ENCODE results near the gene MAGEF1.

MAGEF1 gene

DNA sequence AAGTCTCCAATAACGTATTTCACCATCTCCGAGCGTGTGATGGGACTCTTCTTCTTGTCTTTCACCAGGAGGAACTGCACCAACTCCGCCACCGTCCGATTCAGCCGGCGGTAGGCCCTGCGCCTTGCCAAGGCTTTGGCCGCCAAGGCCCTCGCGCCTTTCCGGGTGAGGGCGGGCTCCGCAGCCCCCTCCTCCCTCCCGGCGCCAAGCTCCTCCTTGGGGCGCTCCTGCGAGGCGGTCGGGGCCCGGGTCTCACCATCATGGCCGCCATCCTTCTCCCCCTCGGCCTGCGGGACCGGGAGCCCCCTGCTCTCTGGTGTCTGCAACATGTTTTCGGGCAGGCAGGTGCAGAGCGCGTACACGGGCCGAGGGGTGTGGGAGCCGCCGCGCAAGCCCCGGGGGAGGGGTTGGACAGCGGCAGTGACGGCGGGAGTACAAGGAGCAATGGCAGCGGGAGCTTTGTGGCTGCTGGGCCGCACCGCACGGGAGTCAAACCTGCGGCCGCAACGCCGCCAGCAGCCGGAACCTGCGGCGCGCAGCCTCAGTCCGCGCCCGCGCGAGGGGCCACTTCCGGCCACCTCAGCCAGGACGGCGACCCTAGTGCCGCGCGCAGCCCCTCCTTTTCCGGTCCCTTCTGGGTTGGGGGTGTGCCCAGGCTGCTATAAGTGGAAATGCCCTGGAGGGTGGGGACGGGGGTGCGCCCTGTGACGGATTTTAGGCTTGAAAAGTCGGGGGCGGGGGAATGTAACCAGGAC lies at the start of gene MAGEF1:
Gene MAGEF1, minus strand, starts transcription at position 572 of the 755 bp plus-strand sequence. Its CDS starts 243 bp downstream, at position 329.
- DNase-seq (ENCODE audit: low spot score), result no peak

DNA sequence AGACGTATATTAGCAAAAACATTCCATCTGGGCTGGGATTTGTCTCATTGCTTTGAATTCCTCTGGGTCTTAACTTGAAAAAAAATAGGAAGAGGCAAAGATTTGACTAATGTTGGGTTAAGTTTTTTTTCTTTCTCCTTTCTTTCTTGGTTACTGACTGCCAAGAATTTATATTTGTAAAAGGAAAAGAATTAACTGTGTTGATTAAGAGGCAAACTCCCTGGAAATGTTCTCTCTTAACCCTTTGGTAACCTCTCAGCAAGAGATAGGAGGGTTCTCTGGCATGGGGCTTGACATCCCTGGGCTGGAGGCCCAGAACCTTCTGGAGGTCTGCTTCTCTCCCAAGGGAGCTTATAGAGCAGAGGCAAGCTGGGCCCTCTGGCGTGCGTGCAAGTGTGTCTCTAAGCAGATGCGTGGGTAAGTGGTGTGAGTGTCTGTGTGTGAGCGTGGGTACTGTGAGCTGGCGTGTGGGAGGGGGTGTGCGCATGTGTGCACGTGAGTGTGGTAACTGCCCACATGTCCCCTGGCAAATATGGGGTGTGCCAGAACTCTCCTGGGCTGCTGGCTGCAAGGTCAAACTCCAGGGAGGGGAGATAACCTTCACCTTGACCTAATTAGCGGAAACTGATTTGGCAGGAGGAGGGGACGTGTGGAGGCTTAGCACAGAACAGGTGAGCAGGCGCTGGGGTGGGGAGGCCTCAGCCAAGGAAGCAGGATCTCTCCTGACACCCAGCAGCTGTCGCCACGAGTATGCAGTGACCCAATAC lies 49.4 kb upstream of the MAGEF1 start:
- DNase-seq (ENCODE audit: low spot score), result no peak

DNA sequence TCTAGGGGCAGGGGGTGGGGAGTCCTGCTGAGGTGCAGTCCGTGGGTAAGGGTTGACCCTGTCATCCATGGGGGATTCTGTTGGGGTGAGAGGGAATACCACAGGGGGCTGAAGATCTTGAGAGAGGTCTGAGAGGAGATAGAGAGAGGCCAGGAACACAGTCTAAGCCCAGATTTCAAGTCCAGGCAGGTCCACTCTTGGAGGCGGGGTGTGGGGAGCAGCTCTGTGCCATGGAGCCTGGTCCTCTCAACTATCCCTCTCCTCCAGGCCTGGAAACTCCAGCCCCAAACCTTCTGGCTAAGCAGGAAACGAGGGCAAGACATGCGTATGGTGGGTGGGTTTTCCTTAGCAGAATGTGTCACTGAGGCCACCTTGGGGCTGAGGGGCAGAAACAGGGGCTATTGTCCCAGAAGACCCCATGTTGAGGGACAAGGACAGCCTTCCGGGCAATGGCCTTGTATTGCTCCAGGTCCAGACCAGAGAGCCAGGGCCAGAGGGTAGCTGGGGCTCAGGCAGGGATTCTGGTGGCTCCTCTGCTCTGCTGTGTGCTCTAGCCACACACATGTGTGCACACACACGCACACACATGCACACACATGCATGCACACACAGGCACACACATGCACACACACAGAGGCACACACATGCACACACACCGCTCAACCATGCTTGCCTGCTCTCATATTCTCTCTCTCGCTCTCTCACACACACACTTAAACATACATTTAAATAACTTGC lies 48.6 kb upstream of the MAGEF1 start:
- DNase-seq (ENCODE audit: low spot score), result no peak

DNA sequence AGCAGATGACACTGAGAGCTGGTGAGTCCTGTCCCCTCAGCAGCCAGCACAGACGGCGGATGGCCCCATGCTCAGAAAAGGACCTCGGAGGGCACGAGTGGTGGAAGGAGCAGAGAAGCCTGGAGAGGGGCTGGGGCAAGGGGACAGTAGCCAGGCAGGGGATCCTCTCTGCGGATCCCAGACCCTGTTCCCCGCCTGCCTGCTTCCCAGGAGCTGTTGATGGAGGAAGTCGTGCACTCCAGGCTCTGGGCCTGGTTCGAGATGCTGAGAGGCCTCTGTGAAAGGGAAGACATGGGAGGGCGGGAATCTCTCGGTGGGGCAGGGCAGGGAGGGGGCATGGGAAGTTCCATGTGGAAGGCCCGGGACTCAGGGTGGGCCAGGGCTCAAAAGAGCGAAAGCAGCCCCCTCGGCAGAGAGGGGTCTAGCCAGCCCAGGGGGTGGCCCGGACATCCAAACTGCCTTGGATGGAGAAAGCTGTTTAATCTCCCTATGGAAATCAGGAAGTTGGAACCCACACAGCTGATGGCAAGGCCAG lies 47.9 kb upstream of the MAGEF1 start:
- DNase-seq (ENCODE audit: low spot score), result no peak

DNA sequence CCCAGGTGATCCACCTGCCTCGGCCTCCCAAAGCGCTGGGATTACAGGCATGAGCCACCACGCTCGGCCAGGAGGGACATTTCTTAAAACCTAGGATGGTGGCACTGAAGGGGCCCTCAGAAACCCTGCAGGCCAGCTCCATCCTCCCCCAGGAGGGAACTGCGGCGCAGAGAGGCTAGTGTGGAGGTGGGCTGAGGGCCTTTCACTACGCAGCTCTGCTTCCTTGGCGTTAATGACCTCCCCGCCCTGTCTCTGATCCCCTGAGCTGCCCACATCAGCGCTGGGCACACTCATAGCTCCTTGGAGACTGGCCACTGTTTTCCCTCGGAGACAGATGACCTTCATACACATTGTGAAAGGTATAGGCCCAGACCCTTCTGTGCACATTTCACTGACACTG lies 46.2 kb upstream of the MAGEF1 start:
- DNase-seq (ENCODE audit: low spot score), result no peak

DNA sequence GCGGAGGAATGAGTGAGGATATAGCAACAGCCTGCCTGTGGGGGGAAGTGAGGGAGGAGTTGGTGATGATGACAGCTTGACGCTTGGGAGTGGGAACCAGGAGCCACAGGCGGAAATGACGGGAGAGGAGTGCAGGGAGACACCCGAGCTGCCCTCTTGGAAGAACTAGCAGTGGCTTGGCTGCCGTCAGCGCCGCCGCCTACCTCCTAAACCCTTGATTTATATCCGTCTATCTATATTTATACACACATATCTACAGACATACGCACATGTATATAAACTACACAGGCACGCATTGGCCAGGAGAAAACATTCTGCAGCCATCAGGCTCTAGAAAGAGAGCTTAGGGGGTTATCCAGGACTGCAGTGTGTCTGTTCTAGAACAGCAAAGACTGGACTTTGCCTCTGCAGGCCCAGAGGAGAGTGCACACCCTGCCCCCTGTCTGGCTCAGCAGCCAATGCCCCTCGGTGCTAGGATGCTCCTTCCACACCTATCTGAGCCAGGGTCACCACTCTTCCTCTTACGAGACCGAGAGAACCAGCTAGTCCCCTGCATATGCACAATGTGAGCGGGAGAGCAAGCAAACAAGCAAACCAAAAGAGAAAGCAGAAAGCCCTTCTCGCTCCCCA lies 45.3 kb upstream of the MAGEF1 start:
- no peak for DNase-seq (ENCODE audit: low spot score)

DNA sequence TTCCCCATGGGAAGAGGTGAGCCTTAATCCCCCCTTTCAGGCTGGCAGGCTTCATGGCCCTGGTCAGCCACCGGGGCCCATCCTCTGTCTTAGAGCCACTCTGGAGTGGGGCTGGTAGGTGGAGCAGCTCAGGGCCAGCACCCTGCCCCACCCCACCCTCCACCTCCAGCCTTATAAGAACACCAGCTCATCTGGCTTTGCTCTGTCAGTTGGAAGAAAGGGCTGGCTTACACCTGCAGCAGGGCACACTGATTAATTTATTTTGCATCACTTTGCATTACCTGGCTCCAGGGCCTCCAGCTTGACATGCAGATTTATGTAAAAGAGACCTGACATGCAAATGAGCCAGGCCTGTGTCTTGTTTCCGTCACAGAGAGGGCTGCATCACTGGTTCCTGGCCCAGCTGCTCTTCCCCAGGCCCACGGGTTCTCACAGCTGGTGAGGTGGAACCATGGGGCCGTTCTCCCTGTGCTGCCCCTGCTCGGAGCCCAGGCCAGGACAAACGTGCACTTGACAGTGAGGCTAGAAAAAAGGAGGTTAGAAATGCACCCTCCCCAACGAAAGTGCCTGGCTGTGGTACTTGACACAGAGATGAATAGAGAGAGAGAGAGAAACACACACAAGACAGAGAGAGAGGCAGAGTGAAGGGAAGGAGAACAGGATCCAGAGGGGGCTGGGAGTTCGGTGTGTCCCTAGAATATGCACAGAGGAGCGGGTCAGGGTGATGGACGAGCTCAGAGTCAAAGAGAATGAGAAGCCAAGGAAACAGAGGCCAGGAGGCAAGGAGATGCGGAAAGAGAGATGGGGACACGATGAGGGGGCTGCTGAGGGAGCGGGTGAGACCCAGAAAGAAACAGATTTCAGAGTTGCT lies 44.5 kb upstream of the MAGEF1 start:
- DNase-seq (ENCODE audit: low spot score), result no peak

GRCh38 chr3:184755315-184755731 lies 43.5 kb upstream of the MAGEF1 start:
- DNase-seq (ENCODE audit: low spot score), result no peak

DNA sequence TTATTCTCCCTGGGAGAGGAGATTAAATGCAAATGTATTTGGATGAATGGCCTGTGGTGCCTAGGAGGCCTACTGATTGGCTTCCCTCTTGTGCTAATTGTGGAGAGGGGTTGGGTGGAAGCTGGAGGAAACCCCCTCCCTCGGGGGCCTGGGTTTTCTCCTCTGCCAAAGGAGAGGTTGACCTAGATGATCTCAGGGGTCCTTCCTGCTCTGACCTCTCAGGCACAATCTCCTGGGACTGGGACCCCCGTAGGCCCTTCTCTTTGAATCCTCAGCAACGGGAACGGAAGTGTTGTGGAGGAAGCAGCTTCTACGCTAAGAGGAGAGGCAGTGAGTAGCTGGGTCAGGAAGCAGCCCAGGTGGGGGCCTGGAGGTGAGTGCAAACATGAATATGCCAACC lies 40.5 kb upstream of the MAGEF1 start:
- no peak for DNase-seq (ENCODE audit: low spot score)

GRCh38 chr3:184751204-184752040 lies 39.6 kb upstream of the MAGEF1 start:
- no peak for DNase-seq (ENCODE audit: low spot score)

DNA sequence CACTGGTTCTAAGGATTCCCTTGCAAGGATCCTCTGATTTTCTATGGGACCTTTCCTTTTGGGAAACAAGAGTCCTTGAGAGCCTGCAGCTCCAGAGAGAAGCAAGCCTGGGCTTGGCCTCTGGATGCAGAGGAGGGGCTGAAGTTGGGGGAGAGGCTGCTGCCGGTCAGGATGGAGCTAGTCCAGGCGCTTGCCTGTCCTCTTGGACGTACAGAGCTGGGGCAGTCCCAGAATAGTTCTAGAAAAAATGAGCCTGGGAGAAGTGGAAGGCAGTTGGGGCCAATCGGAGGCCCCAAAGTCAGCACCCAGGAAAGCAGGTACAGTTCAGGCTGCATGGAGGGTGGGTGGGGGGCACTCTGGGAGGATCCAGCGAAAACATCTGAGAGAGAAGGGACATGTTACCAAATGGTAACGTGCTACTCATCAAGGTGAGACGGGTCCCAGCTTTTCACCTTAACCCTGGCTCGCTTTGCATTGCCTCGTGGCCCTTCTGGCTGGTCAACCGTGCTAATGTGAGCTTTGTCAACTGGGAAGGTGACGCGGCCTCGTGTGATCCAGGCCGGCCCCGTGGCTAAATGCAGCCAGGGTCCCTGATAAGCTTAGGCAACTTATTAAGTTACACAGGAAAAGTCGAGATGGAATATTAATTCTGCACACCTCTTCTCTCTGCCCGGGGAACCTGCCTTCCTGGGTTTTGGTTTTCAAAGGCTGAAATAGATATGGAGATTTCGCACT lies 38.7 kb upstream of the MAGEF1 start:
- no peak for DNase-seq (ENCODE audit: low spot score)

DNA sequence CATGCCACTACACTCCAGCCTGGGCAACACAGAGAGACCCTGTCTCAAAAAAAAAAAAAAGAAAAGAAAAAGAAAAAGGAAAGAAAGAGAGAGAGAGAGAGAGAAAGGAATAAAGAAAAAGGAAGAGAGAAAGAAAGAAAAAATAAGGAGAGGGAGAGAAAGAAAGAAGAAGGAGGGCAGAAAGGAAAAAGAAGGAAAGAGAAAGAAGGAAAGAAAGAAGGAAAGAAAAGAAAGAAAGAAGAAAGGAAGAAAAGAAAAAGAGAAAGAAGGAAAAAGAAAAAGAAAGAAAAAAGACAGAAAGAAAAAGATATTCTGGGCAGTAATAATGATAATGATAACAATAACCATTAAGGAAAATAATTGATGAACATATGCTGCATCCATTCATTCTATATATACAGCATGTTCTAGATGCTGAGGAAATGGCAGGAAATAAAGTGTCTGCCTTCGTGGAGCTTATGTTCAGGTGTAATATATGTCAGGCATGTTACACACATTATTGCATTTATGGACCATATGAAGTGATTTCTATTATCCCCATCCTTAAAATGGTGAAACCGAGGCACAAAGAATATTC lies 37.4 kb upstream of the MAGEF1 start:
- DNase-seq (ENCODE audit: low spot score), result no peak

DNA sequence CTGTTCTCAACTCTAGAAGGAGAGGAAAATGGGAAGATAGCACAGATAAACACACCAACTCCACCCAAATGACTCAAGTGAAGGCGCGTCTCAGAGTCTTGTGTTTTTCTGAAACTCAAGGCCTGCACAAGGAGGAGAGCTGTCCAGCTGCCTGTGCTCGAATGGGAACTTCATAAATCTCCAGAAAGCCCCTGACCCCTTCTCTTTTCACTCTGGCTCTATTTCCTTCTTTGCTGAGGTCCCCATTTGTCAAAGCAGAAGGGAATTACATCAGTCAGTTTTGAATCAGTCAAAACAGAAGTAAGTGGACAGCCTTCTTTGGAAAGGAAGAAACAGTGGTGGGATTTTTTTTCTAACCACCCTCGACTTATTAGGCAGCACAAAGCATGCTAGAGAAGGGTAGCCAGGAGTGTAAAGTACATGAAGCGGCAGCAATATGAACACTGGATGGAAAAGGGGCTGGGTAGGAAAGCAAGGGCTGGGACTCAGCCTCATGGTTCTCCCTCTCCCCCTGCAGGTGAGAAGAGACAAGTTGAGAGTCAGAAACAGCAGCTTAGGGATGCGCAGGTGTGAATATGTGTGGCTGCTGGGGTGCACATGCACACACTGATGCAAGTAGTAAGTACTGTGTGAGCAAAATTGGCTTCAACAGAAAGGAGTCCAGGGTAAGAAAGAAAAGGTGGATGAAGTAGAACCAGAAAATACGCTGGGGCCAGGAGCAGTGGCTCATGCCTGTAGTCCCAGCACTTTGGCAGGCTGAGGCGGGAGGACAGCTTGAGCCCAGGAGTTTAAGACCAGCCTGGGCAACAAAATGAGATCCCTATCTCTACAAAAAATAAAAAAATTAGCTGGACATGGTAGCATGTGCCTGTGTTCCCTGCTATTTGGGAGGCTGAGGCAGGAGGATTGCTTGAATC lies 36.6 kb upstream of the MAGEF1 start:
- no peak for DNase-seq (ENCODE audit: low spot score)

DNA sequence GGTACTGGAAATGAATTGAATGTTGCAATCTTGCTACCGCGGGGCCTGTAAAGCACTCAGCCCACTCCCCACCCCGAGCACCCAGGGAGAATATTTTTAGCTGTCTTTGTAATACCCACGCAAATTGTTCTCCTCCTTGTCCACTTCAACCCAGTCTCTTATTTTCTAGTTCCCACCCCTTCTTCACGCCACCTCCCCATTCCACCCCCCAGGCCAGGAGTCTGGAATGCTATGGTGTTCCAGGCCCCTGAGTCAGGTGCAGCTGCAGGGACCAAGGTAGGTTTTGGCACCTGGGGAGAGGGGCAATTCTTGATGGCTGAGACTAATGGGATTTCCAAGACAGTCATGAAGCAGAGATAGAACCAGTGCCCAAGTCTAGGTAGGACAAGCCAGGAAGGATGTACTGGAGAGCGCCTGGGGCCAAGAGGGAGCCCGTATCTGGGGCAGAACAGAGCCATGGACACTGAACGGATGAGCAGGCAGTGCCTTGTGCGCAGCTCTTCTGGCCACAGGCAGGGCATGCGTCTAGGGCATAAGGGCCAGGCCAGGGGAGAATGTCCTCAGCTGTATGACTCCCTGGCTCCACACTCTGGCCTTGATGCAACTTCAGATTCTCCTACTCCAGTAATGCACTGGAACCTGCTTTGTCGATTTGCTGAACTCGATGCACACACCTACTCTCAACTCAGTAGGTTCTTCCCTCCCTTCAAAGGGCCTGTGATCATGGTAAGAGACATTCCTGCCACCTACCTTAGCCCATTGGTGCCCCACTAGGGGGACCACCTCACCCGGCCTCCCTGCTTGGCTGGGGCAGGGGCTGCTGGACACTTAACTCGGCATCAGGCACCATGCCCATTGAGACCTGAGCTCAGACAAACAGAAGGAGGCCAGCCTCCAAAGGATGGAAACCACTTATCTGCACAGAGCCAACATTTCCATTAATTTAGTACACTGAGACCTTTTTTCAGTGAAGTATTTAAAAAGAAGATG lies 34.6 kb upstream of the MAGEF1 start:
- no peak for DNase-seq (ENCODE audit: low spot score)

DNA sequence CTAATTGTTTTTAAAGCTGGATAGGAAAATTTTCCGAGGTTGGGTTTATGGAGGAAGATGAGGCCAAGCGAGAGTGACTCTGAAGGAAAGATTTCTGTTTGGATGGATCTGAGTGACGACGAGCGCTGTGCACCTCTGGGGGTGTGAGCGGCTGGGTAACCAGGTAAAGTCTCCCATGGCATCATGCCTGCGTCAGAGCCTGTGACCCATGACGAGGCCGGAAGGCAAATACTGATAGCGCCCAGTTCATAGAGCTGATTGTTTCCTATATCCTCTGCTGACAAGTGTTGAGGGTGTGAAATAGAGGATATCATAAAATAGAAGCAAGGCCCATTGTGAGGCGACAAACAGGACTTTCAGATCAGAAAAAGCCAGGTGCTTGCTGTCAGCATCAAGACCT lies 33.7 kb upstream of the MAGEF1 start:
- no peak for DNase-seq (ENCODE audit: low spot score)

DNA sequence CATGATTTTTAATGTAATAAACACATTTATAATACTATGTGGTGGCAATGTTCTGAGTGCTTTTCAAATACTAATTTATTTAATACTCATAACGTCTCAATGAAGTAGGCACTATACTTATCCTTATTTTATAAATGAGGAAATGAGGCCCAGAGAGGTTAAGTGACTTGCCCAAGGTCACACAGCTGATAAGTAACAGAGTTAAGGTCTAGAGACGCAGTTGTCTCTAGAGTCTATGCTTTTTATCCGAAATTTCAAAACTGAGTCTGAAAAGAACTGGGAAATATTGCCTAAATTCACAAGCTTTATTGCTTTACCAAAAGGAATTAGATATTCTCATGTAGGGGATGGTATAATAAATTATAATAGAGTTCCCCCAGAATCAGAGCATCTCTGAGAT lies 31.4 kb upstream of the MAGEF1 start:
- no peak for DNase-seq (ENCODE audit: low spot score)

DNA sequence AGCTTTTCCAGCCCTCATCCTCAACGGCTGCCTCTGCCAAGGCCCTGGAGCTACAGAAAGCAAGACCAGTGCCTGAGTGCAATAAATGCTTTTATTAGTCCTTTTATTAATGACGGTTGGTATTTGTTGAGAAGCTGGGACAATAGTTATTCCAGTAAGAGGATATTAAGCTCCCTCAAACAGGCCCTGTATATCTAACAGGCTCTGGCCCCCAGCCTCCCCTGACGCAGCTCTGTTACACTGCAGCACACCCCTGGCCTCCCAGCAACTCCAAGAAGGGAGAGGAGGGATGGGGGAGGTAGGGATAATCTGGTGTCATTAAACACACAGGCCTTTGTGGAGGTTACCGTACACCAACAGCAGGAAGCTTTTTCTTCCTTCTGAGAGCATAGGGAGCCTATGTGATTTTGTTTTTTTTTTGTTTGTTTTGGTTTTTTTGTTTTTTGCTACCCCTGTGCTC lies 30.8 kb upstream of the MAGEF1 start:
- no peak for DNase-seq (ENCODE audit: low spot score)
